NB4 (cell line): ENCODE results near the gene NFIA.

Experiments
- CTCF ChIP-seq: IDR thresholded peaks from one replicate; pipeline ENCODE4 v1.5.1; 2012; ENCODE audit warnings: low read depth, low read length
- POLR2A ChIP-seq: IDR thresholded peaks from 2 replicates; pipeline ENCODE4 v1.6.1; 2011; ENCODE audit warnings: mild to moderate bottlenecking; ENCODE audit not compliant: insufficient read length; ENCODE audit errors: extremely low read depth

- TF ChIP-seq POLR2A (no peak), CTCF (no peak)
Measured at GRCh38 chr1:61098333-61098732, 16.0 kb downstream of the NFIA start.
